Germinal center (tissue), 1 donor: Measurements from ENCODE around the gene MLC1.

Source experiments
- DNase-seq: peaks from one replicate; pipeline ENCODE4 v3.0.0; 2012; ENCODE audit warnings: mixed read lengths, low spot score

The MLC1 gene

DNA sequence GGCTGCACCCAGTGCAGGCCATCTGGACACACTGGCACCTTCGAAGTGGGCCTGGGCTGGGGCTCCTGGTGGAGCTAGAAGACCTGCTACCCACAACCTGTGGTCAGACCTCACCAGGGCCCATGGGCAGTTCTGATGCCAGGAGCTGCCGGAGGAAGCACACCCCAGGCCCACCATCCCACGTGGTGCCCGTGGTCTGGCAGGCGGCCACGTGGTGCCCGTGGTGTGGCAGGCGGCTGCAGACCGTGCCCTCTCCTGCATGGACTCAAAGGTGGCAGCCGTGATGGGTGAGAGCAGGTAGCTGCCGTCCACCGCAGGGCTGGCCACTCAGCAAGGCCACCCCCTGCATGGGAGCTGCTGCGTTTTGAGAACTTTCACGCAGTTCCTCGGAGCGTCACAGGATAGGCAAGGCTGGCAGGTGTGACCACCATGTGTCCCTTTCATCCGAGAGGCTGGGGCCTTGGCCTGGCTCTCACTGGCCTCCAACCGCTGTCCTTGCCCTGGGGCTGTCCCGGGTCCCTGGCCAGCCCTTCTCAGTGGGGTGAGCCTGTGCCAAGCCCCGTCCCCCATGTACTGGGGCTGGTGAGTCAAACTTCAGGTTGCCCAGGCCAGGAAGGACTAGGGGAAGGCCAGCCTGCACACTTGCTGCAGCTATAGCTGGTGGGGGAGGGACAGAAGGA, 68.8 kb downstream of the MLC1 start:
- no peak for DNase-seq

- no peak for DNase-seq
These were observed 69.5 kb downstream of the MLC1 start for GRCh38 chr22:50015451-50016307.

GRCh38 chr22:50014655-50015401, 70.4 kb downstream of the MLC1 start:
- no peak for DNase-seq

DNA sequence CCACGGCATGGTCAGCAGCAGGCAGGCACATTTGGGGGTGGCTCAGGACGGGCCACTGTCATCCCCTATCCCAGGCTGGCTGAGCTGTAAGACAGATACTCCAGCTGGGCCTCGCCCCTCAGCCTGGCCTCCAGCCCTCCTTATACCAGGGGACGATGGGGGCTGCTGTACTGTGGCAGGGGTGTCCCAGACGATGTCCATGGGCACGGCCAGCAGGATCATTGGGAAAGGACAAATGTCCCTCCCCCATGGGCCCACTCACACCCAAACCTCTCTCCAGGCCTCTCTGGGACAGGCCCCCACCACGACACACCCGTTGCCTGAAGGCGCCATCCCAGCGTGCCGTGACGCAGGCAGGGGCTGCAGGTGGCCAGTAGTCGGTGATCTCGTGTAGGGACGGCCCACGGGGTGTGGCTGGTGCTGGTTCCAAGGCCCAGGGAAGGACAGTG, 71.1 kb downstream of the MLC1 start:
- no peak for DNase-seq

GRCh38 chr22:50012211-50013181, 72.7 kb downstream of the MLC1 start, which contains the start of gene IL17REL:
TSS of gene IL17REL (minus strand) at chr22:50012765. CDS start at chr22:50012646, 119 bp downstream.
- DNase-seq = no peak

GRCh38 chr22:50011447-50012210, 73.6 kb downstream of the MLC1 start:
- DNase-seq = no peak

GRCh38 chr22:50010676-50011446, 74.4 kb downstream of the MLC1 start:
- DNase-seq = no peak

DNA sequence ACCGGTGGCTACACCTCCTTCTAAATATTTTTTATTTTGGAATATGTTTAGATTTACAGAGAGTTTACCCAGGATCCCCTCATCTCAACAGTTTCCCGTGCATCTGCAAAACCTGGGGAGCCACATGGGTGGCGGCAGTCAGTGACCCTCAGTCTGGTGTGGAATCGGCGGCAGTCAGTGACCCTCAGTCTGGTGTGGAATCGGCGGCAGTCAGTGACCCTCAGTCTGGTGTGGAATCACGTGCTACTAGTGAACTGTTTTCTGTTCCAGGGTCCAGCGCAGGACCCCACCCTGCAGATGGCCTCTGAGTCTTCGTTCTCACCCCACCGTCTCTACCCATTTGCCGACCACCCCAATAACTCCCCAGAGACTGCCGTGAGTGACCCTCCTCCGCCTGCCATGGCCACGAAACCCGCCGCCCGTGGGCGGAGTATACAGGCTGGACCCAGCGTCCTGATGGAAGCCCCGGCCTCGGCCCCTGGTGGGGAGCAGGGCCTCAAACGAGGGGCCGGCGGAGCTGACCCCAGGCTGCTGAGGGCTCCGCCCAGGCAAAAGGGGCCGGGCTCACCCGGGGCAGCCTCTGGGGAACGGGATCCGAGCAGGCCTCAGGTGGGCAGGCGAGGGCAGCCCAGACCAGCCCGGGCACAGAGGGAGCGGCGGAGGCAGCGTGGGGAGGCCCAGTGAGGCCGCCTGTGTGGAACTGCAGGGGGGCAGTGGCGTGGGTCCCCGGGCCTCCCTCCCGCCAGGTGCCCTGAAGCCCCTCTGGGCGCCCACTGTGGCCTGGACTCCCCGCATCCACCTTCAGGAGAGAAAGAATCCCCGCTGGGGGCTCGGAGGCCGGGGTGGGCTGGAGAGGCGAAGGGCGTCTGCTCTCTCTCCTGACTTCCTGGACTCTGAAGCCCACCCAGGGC, 75.2 kb downstream of the MLC1 start:
- no peak for DNase-seq
